ENCODE results near the gene SKI.
"Not testable (repeated sequence)": the region's sequence is repeated elsewhere in the genome, so short reads cannot be mapped to it uniquely, and the experiment has no call there.

Gene SKI

DNA sequence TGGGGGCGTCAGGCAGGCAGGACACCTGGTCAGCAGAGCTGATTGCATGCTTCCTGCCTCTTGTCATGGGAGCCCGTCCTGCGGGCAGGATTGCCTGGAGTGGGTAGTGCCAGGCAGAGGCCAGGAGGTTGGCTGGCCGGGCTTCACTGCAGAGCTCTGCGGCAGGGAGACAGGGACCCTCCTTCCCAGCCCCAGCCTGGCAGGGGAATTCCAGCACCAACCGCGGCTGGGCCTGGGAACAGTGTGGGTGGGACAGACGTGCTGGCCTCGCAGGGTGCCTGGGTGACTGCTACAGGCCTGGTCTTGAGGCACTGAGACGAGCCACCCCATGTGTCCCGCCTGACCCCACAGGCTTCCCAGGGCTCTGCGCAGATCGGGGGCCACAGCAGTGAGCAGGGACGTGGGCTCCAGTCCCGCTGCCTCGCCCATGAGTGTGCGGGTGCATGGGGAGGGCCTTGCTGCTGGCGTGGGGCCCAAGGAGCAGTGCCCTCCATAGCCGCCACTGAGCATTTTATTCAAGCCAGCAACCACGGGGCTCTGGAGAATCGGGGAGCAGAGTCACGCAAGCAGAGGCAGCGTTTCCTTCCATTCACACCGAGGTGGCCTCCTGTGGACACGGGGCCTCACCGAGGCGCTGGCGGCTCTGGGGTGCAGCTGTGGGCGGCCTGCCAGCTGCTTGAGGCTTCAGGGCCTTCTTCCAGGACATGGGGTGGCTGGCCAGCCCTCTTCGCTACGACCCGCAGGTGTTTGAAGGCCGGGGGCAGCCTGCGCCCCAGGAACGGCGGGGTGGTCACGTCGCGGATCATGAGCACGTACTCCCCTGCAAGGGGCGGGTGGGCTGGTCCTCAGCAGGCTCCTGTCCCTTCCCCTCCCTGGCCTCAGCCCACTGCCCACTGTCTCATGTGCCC, 92.9 kb downstream of the SKI start:
- DNase-seq (ENCODE audit: low read depth) = no peak

GRCh38 chr1:2322065-2322571, 94.0 kb downstream of the SKI start:
- no peak for DNase-seq (ENCODE audit: low read depth)

DNA sequence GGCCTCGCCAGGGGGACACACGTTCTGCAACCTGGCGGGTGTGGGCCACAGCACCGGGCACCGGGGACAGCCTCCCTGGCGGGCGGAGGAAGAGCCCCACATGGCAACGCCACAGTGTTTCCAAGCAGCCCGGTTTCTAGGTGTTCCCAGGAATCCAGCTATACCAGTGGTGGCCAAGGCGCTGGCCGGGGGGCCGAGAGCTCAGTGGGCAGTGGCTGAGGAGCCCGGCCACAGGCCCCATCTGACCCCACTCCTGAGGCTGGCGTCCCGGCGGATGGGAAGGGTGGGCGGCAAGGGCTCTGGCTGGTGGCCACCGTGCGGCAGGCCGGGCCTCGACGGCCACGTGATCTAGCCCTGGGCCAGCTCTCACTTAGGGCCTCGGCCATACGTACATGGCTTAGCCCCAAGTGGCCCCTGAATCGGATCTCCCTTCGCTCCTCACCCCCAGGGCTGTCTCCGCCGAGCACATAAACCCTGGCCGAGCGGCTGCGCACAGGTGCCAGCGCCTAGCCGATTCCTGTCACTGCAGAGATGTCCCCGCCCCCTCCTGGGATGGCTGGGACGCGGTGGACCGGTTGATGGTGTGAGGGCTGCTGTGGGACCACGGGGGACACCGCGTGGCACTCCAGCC, 94.6 kb downstream of the SKI start:
- no peak for DNase-seq (ENCODE audit: low read depth)

- DNase-seq (ENCODE audit: low read depth) = no peak
Measured at GRCh38 chr1:2323451-2323974, 95.4 kb downstream of the SKI start.

DNA sequence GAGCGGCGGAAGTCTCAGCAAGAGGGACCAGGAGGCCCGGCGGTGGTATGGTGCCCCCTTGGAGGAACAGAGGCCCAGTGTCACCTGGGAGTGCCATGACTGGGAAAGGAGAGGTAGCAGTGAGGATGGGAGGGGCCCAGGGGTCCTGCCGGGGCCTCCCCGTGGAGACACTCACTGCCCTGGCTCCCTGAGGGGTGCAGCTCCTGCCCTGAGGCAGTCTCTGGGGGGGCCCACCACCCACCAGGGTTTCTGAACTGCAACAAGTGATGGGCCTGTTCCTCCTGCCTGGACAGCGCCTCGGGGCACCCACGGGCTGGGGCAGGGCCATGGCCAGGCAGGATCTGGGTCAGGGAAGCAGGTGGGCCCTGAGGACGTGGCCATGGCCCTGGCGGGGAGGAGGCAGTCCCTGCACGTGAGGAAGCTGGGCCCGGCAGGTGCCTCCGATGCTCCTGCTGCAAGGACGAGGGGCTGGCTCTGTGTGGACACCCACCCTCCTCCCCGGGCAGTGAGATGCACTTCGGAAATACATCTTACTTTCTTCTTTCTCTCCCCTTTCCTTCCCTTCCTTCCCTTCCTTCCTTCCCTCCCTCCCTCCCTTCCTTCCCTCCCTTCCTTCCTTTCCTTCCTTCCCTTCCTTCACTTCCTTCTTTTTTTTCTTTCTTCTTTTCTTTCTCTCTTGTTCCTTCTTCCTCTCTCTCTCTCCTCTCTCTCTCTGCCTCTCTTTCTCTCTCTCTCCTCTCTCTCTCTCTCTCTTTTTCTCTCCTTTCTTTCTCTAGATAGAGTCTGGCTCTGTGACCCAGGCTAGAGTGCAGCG, 96.6 kb downstream of the SKI start:
- DNase-seq (ENCODE audit: low read depth) = no peak

DNA sequence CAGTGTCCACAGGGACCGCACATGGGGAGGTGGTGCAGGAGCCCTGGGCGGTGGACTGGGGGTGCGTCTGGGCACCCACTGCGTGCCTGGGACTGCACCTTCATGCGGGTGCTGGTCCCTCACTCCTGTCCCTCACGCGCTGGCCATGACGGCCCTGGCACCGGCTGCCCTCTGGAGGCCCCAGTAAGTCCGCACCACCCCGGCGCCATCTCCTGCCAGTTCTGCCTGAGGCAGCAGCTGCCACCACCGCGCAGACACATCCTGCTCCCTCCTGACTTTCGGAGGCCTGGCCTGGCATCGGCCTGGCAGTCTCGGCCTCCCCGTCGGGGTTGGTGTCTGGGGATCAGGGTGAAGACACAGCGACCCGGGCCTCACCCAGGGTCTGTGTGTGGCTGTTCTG, 98.4 kb downstream of the SKI start:
- no peak for DNase-seq (ENCODE audit: low read depth)

DNA sequence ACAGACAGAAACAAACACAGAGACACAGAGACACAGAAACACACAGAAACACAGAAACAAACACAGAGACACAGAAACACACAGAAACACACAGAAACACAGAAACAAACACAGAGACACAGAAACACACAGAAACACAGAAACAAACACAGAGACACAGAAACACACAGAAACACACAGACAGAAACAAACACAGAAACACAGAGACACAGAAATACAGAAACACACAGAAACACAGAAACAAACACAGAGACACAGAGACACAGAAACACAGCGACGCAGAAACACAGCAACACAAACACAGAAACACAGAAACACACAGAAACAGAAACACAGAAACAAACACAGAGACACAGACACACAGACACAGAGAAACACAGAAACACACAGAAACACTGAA, 99.0 kb downstream of the SKI start:
- DNase-seq (ENCODE audit: low read depth) = not testable (repeated sequence)

GRCh38 chr1:2327841-2328240, 99.7 kb downstream of the SKI start:
- no peak for DNase-seq (ENCODE audit: low read depth)

DNA sequence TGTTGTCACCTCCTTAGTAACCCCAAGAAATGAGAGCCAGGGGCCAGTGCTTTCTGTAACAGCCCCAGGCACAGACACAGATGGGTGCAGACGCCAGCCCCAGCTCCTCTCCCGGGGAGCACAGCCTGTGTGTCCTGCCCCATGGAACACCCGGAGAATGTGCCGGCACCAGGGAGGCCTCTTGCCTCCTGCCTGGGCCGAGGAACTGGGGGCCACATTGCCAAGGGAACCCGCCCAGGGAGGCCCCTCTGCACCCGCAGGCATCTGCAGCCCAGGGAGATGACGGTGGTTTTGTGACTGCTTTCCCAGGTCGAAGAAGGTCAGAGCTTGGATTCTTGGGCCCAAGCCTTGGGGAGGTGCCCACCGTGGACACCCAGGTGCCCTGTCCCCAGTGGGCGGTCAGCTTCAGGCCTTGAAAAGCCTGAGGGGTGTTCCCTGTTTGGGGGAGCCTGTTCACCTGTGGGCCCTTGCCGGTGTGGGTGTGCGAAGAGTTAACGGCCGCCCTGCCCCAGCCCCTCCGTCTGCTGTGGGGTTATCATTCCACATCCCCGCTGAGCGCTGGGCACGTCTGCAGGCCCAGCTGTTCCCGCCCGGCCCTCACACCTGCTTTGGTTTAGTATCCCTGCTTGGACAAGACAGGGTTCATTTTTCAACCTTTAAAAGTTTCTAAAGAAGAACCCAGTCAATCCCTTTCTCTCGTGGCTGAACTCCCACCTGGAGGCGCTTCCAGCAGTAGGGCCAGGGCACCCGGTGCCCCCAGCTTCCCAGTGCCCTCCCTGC, 100.7 kb downstream of the SKI start:
- DNase-seq (ENCODE audit: low read depth) = no peak

DNA sequence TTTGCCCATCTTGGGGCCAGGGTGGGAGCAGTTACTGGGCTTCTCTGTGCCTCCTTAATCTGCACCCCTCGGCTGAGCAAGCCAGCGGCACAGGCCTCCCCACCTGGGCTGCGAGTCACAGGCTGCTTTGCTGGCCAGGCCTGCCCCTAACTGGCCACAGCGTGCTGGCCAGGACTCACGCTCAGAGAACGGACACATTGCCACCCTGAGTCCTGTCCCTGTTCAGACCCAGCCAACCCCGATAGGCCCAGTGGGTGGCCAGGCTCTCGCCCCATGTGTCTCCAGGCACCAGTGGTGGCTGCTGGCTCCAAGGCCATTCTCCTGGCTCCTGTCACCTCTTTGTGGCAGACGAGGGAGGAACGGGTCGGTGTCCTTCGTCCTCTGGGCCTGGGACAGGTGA, 101.9 kb downstream of the SKI start:
- no peak for DNase-seq (ENCODE audit: low read depth)

DNA sequence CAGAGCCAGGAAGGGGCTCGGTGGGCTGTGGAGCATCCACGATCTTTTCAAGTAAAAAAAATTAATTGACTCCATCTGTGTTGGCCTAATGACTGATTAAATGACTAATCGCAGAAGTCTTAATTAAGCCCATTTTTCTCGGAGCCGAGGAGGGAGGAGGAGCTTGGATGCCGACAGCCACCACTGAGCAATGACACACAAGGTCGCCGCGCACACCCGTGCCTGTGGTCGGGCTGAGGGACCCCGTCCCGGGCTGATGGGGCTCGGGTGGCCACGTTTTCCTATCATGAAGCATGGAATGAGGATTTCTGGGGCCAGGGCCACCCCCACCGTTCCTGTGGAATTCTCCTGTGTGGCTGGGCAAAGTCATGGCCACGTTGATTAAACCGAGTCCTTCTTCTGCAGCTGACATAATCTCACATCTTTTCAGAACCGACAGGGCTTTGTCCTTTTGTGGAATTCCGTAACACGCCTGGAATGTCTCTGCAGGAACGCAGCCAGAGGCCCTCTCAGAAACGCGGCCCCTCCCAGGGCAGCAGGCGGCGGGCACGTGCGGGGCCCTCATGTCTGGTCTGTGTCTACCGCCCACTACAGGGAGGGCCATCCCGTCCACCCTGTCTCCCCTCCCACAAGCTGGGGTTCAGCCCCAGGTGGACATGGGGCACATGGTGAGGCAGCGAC, 102.5 kb downstream of the SKI start:
- DNase-seq (ENCODE audit: low read depth) = no peak

GRCh38 chr1:2331200-2331544, 103.1 kb downstream of the SKI start:
- no peak for DNase-seq (ENCODE audit: low read depth)

GRCh38 chr1:2331580-2331979, 103.5 kb downstream of the SKI start:
- not testable (repeated sequence) for DNase-seq (ENCODE audit: low read depth)

GRCh38 chr1:2334366-2334765, 106.2 kb downstream of the SKI start:
- DNase-seq (ENCODE audit: low read depth) = no peak

DNA sequence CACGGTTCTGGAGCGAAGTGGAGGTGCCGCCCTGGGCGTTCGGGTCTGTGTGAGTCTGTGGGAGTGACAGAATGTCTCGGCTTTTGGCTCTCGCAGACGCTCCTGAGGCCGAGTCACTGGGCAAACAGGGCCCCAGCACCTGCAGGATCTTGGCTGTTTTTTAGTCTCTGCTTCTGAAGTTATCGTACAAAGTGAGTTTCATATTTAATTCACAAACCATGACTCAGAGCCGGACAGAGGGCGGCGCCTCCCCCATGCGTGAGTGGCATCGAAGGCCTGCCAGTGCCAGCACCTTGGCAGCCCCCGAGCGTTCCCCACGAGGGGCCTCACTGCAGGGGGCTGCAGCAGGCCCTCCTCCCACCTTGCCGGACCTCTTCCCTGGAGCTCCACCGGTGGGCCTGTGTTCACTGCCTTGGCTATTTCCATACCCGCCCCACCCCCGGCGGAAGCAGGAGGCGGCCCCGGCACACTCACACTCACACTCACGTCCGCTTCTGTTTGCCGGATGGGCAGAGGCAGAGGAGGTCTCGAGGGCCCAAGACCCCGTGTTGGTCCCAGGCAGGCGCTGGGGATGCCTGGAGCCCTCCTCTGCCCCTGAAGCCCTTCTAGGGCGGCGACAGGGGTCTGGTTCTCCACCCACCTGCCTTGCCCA, 106.9 kb downstream of the SKI start:
- no peak for DNase-seq (ENCODE audit: low read depth)

DNA sequence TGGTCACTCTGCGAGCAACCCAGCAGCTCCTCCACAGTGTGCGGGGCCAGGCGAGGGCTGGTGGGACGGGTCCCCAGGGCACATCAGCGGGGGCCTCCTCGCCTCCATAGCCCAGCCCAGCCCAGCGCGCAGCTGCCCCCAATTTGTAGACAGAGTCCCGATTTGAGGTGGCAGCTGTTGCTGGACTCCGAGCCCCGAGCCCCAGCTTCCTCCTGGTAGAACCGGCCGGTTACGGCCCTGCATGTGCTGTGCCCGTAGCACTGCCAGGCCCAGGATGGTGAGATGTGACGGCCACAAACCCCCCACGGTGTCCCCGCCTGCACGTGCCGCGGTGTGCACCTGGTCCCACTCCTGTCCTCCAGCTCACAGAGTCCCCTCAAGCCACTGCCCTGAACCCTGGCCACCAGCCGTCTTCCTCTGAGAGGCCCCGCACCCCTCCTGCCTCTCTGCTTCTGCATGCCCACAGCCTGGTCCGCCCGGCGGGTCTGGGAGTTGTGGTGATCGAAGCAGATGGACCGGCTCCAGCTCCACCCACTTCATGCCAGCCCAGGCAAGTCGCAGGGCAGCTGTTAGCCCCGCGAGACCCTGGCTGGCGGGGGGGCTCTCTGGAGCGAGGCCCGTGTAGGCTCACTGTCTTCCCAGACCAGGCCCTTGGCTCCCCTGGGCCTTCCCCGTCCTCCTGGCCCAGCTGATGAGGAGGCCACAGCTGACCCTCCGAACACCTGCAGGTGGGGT, 107.8 kb downstream of the SKI start:
- no peak for DNase-seq (ENCODE audit: low read depth)

DNA sequence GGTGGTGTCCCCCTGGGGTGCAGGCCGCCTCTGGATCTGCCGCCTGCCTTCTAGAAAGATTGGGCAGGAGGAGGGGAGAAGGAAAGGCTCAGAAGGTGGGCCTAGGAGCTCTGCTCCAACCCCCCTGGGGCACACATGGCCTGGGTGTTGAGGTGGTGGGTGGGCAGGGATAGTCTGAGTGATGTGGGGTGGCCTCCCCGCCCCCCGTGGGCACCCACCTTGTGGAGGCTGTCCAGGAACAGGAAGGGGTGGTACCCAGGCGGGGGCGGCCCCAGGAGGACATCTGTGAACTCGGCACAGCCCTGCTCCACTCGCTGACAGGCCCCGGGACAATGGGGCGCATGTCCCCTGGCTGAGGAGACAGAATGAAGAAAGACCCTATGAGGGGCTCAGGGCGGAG, 108.4 kb downstream of the SKI start:
- DNase-seq (ENCODE audit: low read depth) = no peak

DNA sequence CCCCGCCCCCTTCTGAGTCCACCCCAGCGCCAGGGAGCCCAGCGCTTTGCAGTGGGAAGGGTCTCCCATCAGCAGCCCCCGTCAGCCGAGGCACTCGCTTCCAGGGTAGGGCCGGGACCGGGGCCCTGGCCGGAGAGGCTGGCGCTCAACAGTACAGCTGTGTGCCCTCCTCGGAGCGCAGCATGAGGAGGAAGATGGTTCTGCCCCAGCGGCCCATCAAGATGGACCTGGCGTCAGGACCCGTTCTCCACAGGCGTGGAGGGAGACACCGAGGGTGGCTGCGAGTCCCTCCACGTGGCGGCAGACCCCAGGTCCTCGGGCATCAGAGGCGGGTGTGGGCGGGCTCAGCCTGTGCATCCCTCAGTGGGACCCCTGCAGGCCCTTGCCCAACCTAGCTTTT, 109.0 kb downstream of the SKI start:
- no peak for DNase-seq (ENCODE audit: low read depth)

- no peak for DNase-seq (ENCODE audit: low read depth)
Measured at GRCh38 chr1:2337501-2337900, 109.4 kb downstream of the SKI start.
